DND-41 (cell line): Measurements from ENCODE around the gene UBR1.

ENCODE experiments used
- EZH2 ChIP-seq: IDR thresholded peaks from 3 replicates; pipeline ENCODE4 v1.6.1; 2012; ENCODE audit warnings: borderline replicate concordance, low read depth, mild to moderate bottlenecking, moderate library complexity, low read length, inconsistent platforms; ENCODE audit not compliant: severe bottlenecking
- TF ChIP-seq, protein P1 (sequence below): IDR thresholded peaks from 2 replicates; pipeline ENCODE4 v1.5.1; 2012; ENCODE audit warnings: borderline replicate concordance, low read length, moderate library complexity, mild to moderate bottlenecking; ENCODE audit not compliant: poor library complexity, severe bottlenecking; ENCODE audit errors: extremely low read depth

DNA sequence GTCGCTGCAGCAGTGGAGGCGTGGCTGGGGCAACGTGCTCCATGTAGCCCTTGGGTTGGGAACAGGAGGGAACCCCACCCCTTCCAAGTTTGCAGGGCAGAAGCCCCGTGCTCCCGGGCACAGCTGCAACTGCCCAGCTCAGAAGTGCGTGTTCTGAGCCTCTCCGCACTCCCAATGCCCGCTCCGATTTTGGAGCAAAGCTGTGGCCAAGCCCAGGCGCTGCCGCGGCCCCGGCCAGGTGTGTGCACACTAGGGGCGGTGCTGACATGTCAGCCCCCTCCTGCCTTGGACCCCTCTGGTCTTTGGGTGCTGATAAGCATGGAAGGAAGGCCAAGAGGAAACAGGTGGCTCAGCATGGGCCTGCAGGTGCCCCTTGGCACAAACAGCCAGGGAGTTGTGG lies 97.7 kb downstream of the UBR1 start:
- TF ChIP-seq, protein P1, sequence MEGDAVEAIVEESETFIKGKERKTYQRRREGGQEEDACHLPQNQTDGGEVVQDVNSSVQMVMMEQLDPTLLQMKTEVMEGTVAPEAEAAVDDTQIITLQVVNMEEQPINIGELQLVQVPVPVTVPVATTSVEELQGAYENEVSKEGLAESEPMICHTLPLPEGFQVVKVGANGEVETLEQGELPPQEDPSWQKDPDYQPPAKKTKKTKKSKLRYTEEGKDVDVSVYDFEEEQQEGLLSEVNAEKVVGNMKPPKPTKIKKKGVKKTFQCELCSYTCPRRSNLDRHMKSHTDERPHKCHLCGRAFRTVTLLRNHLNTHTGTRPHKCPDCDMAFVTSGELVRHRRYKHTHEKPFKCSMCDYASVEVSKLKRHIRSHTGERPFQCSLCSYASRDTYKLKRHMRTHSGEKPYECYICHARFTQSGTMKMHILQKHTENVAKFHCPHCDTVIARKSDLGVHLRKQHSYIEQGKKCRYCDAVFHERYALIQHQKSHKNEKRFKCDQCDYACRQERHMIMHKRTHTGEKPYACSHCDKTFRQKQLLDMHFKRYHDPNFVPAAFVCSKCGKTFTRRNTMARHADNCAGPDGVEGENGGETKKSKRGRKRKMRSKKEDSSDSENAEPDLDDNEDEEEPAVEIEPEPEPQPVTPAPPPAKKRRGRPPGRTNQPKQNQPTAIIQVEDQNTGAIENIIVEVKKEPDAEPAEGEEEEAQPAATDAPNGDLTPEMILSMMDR, result no peak
- TF ChIP-seq EZH2, result no peak
